HG03442 (cell line): ENCODE results near the gene OGFOD2.

Source experiments
- ATAC-seq: cut with Tn5 transposase; IDR thresholded peaks from one replicate; pipeline ENCODE4 v1.9.1; 2021; ENCODE audit warnings: mild to moderate bottlenecking, moderate library complexity; ENCODE audit not compliant: unreplicated experiment

The OGFOD2 gene

GRCh38 chr12:122988036-122988435 is 13.0 kb downstream of the OGFOD2 start:
- ATAC-seq: no peak

DNA sequence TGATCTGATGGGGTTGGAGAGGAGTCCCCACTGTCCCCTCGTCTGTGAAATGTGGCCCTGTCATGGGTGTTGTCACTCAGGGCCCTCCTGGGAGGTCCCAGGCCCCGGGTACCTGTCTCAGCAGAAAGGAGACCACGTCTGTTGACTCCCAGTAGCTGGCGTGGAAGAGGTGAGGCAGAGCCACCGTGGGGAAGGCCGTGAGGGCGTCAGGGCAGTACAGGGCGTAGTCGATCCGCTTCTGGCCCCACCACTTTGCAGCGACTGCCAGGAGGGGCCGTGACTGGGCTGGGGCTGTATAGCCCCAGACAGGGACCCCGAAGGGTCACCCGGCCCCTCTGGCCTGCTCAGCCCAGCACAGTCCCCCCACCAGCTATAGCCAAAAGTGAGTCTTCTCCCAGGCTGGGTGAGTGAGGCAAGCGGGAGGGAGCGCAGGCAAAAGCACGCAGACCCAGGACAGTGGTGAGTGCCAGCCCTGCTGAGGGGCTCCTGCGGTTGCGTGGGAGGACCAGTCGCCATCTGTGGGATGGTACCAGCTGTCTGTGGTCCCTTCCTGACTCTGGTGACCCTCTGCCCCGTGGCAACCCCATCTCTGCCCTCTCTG is 13.7 kb downstream of the OGFOD2 start:
- ATAC-seq: no peak

- ATAC-seq: no peak
Measured at GRCh38 chr12:122989225-122989839, 14.3 kb downstream of the OGFOD2 start.

GRCh38 chr12:122989874-122990419 is 14.9 kb downstream of the OGFOD2 start:
- ATAC-seq: no peak

GRCh38 chr12:122990561-122990960 is 15.5 kb downstream of the OGFOD2 start:
- no peak for ATAC-seq

DNA sequence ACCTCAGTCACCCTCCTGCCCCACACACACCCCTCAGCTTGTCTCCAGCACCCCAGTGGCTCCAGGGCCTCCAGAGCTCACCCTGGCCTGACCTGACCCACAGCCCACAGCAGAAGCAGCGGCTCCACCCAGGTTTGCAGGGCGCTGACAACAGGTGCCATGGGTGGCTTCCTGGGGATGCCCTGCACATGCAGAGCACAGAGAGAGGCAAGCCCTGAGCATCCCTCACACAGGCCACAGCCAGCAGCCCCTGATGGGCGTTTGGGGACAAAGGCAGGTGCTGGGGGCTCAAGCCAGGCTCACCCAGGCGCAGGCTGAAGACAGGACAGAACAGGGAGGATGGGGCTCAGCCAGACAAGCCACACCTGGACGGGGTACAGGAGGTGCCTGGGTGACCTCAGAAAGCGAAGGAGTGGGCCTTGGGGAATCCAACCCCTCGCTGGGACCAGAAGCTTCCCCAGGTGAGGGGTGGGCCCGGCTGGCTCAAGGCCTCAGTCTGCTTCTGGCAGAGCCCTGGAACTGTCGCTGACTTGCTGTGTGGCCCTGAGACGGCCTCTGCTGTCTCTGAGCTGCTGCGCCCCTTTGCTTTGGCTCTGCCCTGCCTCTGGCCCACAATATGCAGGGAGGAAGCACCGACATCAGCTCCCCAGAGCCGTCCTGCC is 16.0 kb downstream of the OGFOD2 start:
- ATAC-seq: no peak

DNA sequence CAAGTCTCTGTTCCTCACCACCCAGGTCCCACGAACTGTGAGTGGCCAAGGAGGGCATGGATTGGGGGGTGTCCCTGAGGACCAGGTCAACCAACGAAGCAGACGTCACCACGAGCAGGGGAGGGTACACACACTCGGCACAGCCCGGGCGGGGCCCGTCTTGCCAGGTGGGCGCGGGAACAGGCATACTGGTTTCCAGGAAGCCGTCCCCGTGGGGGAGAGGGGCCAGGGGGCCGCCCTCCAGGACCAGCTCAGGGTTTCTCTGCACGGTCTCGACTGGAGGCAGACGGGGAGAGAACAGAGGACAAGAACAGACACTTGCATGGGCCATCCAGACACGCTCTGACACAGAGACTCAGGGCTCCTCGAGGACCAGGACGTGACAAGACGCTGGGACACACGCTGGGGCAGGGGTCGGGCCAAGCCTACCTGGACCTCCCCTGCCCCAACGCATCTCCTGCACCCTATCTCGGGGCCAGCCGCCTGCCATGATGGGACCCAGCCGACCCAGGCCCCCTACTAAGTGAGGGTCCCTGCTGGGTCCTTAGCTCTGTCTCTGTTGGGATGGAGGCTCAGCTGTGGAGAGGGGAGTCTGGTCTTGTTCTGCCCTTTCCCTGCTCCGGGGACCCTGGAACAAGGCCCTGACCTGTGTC is 16.7 kb downstream of the OGFOD2 start:
- ATAC-seq: no peak

GRCh38 chr12:122992386-122992785 is 17.3 kb downstream of the OGFOD2 start:
- no peak for ATAC-seq

DNA sequence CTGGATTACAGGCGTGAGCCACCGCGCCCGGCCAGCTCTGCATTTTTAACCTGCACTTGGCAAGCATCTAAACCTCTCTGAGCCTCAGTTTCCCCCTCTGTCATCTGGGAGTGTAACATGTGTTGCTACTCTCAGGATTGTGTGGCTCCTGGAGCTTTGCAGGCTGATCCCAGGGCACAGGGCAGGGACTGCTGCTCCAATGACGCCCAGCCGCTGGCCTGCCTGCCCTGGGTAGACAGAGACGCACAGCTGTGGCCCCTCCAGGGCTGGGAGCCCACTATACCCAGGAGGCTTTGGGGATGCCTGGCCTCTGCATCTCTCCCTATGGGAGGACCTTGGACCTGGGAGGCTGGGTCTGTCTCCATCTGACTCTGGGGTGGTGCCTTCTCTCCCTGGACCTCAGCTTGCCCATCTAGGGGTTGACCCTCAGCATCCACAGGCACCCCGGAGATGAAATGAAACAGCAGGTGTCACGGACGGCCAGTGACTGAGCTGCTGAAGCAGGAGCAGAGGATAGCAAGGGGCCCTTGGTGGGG is 19.2 kb downstream of the OGFOD2 start:
- ATAC-seq: no peak

DNA sequence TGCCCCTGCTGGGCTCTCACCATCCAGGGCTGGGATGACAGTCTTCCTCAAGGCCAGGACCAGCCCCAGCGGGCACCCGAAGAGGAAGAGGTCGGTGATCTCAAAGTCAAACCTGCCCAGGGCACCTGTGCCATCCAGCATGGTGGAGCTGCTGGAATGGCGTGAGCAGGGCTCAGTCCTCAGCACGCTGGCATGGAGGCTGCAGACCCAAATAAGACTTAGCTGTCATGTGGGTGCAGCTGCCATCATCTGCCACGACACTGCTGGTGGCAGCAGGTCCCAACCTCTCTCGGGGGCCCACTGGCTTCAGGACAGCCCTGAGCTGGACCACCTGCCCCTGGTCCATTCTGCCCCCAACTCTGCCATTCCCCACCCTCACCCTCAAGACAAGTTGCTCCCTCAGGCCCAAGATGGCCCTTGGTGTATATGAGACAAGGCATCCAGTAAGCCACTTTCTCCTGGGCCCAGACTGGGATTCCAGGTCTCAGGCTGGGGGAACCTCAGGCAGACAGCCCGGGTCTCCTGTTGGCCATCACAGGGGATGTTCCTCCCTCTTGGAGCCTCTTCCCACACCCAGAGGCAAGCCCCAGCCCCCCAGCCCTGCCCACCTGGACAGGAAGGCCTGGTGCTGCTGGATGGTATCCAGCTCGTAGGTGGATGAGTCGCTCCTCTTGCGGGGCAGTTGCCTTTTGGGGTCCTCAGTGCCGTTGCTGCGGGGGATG is 19.9 kb downstream of the OGFOD2 start:
- no peak for ATAC-seq

DNA sequence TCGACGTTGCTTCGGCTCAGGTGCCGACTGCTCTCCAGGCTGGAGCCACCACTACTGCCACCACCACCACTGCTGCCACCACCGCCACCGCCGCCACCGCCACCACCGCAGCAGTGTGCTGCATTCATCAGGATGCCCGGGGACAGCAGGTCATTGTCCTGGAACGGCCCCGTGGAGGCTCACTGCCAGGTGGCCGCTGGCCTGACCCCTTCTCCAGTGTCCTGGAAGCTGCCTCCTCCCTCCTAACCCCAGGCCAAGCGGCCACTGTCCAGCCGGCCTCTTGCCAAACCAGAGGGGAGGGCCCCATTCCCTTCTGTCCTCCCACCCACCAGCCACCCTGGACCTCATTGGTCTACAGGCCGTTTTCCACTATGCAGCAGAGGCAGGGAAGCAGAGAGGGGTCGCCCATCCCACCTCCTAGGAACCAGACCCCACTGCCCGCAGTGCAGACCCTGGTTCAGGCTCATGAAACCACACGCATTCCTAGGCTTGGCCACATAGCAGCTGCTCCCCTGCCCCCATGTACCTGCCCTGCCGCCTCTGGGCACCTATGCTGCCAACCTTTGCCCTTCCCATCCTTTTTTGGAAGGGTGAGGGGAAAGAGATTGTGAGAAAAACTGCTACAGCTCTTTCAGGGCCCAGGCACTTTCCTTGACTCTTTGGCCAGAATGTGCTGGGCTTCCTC is 20.6 kb downstream of the OGFOD2 start:
- no peak for ATAC-seq

DNA sequence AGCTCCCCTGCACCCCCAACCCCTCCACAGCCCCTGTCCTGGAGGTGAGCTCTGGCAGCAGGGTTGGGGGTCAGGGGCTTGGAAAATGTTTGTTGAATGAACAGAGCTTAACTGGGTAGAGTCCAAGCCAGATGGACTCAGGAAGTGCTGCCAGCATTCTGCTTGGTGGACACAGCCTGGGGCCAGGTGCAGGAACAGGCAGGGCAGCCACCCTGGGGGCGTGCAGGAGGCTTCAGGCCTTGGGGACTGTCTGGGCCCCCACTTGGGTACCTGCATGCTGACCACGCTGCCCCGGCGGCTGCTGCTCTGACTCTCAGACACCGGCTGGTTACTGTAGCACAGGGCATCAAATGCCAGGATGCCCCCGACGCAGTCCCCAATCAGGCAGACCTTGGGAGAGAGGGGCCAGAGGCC is 21.2 kb downstream of the OGFOD2 start:
- ATAC-seq: no peak

GRCh38 chr12:122996621-122997342 is 21.7 kb downstream of the OGFOD2 start:
- no peak for ATAC-seq

GRCh38 chr12:122997343-122998250 is 22.6 kb downstream of the OGFOD2 start:
- ATAC-seq: no peak

DNA sequence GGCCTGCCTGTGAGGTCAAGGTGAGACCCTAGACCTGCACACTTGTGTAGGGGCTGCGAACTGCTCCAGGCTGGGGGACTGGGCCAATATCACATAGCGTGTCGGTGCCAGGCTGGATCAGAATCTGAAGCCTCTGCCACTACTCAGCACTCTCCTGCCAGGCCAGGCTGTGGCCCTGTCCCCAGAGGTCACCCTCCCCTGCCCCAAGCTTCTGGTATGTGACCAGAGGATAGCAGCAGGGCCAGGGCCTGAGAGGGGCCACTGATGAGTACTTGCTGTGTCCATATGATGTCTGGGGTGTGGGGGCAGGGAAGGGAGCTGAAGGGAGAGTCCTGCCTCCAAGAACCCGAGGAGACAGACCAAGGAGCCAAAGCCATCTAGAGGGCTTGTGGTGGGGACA is 23.3 kb downstream of the OGFOD2 start:
- no peak for ATAC-seq

- no peak for ATAC-seq
Measured at GRCh38 chr12:122999196-122999946, 24.3 kb downstream of the OGFOD2 start.

DNA sequence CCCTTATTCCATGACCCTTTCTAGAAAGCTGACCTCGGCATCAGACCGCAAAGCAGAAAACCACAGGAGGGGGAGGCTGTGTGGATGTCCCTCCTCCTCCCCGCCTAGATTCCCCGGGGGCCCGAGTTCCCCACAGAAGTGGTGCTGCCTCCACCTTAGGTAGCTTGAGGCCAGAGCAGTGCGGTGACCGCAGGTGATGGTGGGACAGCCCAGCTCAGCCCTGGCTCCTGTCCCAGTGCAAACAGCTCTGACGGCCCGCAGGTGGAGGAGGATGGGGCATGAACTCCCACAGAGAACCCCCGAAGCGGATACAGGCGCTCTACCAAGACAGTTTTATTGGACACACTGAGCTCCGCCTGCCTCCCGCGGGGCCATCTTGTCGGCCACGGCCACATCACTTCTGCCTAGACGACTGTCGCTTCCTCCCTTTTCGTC is 25.0 kb downstream of the OGFOD2 start:
- ATAC-seq: no peak

GRCh38 chr12:123000578-123000977 is 25.5 kb downstream of the OGFOD2 start:
- no peak for ATAC-seq
